Posterior vena cava (tissue), 2 donors: ENCODE results near the gene SYT15. TPM values are rescaled to one million over a fixed set of nuclear protein-coding genes. Genes with fewer than 3 reads are reported as not detected.
"Not testable (repeated sequence)": the region's sequence is repeated elsewhere in the genome, so short reads cannot be mapped to it uniquely, and the experiment has no call there.

ENCODE experiments used
- DNase-seq: peaks from one replicate; pipeline ENCODE4 v3.0.0-alpha.2; 2020; ENCODE audit warnings: low spot score
- intact Hi-C, 2 donors: fragments of 100-400 bp; cut with DNase I; formaldehyde crosslinking; loops; one replicate each; pipeline versions ENCODE4 v1.14.1 to v1.14.2; 2022 to 2023
- total RNA-seq, 2 donors: library from RNA; stranded (reverse); fragmentation: NEBNext Ultra II Directional; extraction: Animal tissue kit (Norgen Biotek cat#: 25700); gene quantifications; one replicate each; pipeline ENCODE4 v1.2.1, GENCODE V29; 2021
- donor health status: DM: yes; HTN: yes; CAD: no.
- donor health status: DM: yes; HTN: yes; CAD: no.

Gene SYT15
- total RNA-seq, 2 donors from 2014 or later = 5.9 to 6.8 TPM

- DNase-seq, intact Hi-C loops: not testable (repeated sequence)
These were observed 450 bp downstream of the SYT15 start for GRCh38 chr10:46579378-46579777.

GRCh38 chr10:46581997-46582396 lies 3.1 kb downstream of the SYT15 start:
- intact Hi-C loops, DNase-seq: not testable (repeated sequence)

GRCh38 chr10:46582568-46582967 lies 3.6 kb downstream of the SYT15 start:
- intact Hi-C loops, DNase-seq: not testable (repeated sequence)

GRCh38 chr10:46584196-46584595 lies 5.3 kb downstream of the SYT15 start:
- intact Hi-C loops = not testable (repeated sequence)
- peak; percentile 66 for DNase-seq

- intact Hi-C loops, DNase-seq: not testable (repeated sequence)
These were observed 6.3 kb downstream of the SYT15 start for GRCh38 chr10:46585246-46585645.

- DNase-seq, intact Hi-C loops: not testable (repeated sequence)
These were observed 8.6 kb downstream of the SYT15 start for GRCh38 chr10:46587546-46587945.

- DNase-seq, intact Hi-C loops: not testable (repeated sequence)
These were observed 9.3 kb downstream of the SYT15 start for GRCh38 chr10:46588221-46588620.

- intact Hi-C loops, DNase-seq: not testable (repeated sequence)
These were observed 10.7 kb downstream of the SYT15 start for GRCh38 chr10:46589589-46589988.

GRCh38 chr10:46591053-46591452 lies 12.1 kb downstream of the SYT15 start:
- DNase-seq, intact Hi-C loops: not testable (repeated sequence)

- intact Hi-C loops, DNase-seq: not testable (repeated sequence)
These were observed 14.4 kb downstream of the SYT15 start for GRCh38 chr10:46593307-46593706.

- intact Hi-C loops, DNase-seq: not testable (repeated sequence)
These were observed 15.6 kb downstream of the SYT15 start for GRCh38 chr10:46594453-46595063.

GRCh38 chr10:46596570-46596969 lies 17.6 kb downstream of the SYT15 start:
- DNase-seq, intact Hi-C loops: not testable (repeated sequence)

- intact Hi-C loops, DNase-seq: not testable (repeated sequence)
These were observed 18.8 kb downstream of the SYT15 start for GRCh38 chr10:46597616-46598246.

- DNase-seq, intact Hi-C loops: not testable (repeated sequence)
These were observed 21.6 kb downstream of the SYT15 start for GRCh38 chr10:46600516-46600915.

GRCh38 chr10:46615540-46615939 lies 36.6 kb downstream of the SYT15 start:
- intact Hi-C loops, DNase-seq: not testable (repeated sequence)

GRCh38 chr10:46616227-46616626 lies 37.3 kb downstream of the SYT15 start:
- DNase-seq, intact Hi-C loops: not testable (repeated sequence)

GRCh38 chr10:46617134-46617533 lies 38.2 kb downstream of the SYT15 start:
- intact Hi-C loops, DNase-seq: not testable (repeated sequence)

GRCh38 chr10:46617913-46618312 lies 39.0 kb downstream of the SYT15 start:
- DNase-seq, intact Hi-C loops: not testable (repeated sequence)

GRCh38 chr10:46623899-46624654 lies 45.1 kb downstream of the SYT15 start:
- intact Hi-C loops = not testable (repeated sequence)

GRCh38 chr10:46629805-46630204 lies 50.9 kb downstream of the SYT15 start:
- intact Hi-C loops, DNase-seq: not testable (repeated sequence)

More at GRCh38 chr10:46623899-46624654, 45.1 kb downstream of the SYT15 start:
- not testable (repeated sequence) for DNase-seq
